ENCODE results near the gene TGM6.

TGM6 gene

DNA sequence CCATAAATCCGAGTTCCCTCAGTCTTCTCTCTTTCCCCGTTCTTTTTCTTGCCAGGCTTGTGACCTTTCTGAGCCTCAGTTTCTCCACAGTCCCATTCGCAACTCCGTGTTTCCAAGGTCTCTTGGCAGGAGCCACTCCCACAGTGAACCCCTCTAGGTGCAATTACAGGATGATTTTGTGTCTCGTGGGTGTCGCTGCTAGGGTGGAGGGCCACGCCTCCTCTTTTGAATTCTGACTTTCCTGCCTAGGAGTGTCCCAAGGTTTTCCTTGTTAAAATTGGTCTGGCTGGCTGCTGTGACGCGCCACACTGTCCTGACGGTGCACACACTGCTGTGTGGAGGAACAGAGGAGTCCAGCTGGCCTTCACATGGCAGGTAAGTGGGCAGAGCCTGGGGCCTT lies at the start of gene TGM6:
Gene TGM6, plus strand, starts transcription at position 301 of the 400 bp plus-strand sequence. Its CDS starts 68 bp downstream, at position 369.
- no peak for DNase-seq

DNA sequence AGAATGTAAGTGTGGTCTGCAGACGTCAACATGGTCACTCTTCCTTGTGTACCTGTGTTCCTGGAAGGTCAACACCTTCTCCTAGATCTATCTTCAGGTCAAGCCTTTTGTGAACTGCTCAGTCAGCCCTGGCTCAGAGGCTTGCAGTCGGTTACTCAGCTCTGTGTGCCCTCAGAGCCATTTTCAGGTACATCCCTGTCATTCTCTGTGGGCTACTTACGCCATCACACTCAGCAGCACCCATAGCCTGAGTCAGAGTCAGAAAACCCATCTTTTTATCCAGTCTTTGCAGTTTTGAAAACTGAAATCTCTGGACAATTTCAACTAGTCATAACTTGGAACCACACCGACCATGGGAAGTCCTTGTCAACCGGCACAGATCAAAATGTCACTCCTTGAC lies 49.6 kb upstream of the TGM6 start:
- no peak for DNase-seq

DNA sequence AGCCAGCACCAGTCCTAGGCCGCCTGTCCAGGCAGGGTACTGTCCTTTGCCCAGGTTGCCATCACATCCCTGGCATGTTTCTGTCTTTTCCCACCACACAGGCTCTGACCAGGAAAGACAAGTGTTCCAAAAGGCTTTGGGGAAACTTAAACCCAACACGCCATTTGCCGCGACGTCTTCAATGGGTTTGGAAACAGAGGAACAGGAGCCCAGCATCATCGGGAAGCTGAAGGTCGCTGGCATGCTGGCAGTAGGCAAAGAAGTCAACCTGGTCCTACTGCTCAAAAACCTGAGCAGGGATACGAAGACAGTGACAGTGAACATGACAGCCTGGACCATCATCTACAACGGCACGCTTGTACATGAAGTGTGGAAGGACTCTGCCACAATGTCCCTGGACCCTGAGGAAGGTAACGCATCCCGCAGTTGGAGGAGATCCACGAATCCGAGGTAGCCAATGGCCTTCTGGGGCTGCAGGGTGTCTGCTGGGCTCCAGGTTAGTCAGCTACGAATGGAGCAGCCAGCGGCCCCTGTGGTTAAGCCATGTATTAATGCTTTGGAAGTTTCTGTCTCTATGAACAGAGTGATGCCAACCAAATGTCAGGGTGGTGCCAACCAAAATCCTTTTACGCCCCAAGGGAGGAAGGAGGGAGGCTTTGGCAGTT lies 48.7 kb upstream of the TGM6 start:
- no peak for DNase-seq

DNA sequence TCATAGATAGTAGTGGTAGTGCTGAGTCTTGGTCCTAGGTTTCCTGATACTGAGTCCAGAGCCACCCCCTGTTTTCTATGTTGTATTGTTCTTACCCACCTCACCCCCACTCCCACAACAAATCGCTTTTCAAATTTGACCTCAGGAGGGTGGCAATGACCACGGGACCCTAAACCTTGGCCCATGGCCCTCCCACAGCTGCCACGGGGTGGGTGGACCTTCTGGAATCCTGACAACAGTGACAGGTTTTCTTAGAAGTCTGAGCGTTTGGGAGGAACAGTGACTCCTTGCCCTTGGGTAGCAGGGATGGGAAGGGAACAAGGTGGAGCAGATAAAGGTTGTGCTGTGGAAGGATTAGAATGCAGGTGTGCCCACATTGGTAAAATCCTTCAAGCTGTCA lies 48.0 kb upstream of the TGM6 start:
- DNase-seq, result no peak

DNA sequence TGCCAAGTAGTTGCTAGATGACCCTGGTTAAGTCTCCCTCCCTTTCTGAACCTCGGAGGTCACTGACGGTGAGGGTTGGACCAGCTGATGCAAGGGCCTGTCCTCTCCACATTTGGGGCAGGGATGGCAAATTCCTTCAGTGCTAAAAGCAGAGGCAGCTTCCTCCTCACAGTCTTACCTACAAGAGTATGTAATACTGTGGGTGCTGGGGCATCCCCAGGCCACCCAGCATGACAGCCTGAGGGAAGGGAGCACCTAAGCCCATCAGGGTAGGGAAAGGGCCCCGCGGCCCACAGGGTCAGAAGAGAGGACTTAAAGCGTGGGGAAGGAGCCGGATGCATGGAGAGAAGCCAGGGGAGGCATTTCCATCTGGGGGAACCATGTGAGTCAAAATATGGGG lies 46.9 kb upstream of the TGM6 start:
- no peak for DNase-seq

DNA sequence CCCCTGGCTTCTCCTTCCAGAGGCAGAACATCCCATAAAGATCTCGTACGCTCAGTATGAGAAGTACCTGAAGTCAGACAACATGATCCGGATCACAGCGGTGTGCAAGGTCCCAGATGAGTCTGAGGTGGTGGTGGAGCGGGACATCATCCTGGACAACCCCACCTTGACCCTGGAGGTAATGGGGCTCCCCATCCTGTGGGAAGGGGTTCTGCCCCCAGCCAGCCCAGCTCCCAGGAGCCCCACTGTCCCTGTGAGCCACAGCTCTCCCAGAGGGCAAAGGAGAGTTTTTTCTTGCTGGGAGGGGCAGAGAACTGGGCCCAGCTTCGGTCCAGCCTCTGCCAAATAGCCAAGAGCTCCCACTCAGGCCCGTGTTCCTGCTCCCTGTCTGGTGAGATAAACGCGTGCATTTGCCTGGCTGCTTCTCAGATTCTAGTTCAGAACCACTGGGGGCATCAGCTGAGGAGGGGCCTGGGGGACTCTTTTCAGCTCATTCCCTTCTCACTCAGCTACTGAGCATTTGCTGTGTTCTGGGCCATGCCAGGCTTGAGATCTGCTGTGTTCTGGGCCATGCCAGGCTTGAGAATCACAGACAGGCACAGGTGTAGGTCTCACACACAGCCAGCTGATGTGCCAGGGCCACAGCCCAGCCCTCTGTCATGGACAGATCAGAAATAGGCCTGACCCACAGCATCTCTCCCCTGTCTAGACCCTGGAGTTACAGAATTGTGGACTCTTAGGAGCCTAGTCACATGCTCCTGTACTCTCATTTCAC lies 45.4 kb upstream of the TGM6 start:
- DNase-seq, result no peak

DNA sequence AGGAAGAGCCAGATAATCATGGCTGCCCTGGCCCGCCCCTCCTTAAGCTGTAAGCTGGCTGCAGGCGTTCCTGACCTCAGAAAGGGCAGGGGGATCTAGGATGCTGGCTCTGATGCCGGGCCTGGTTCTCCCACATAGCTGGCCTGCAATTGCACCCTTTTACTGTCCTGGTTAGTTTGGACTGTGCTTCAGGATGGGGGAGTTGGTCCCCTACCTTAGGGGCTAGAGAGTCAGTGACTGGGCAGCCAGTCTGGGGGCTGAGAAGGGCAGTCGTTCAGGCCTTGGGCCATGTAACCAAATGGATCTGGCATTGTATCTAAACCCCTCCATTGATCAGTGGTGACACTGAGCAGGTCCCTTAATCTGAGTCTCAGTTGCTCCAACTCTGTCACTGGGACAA lies 44.2 kb upstream of the TGM6 start:
- DNase-seq, result no peak

DNA sequence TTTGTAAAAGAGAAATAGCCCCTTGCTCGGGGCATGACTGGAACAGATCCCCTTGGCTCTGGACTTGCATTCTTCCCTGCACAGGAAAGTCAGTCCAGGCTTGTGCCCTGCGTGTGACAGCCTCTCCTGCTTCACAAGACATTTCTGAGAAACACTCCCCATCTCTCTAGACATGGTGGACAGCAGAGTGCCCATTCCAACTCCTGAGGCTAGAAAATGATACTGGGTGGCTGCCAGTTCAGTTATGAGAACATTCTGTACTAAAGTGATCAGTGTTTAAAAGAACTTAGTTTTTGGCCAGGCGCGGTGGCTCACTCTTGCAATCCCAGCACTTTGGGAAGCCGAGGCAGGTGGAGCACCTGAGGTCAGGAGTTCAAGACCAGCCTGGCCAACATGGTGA lies 43.6 kb upstream of the TGM6 start:
- no peak for DNase-seq

DNA sequence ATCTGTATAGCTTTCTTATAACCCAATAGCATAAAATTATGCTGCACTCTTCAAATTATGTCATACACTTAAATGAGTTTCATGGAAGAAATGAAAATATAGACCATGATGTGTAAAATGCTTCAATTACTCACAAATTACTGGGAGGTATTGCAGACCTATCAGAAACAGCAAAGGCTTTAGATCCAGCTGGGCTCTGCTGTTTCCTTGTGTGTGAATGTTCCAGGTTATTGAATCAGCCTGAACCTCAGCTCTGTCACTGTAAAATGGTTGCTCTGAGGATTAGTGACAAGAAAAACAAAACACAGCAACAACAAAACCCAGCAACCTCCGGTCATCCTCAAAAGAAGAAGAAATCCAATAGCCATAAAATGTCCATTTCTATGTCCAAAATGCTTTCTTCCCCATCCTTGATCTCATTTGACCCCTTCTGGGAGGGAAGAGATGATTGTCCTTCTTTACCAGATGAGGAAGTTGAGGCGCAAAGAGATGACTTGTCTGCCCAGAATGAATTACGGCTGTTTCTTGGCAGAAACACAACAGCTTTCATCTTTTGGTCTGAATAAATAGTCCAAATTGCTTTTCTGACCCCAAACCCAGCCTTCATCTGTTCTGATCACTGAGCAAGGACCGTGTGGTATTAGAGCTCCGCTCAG lies 42.2 kb upstream of the TGM6 start:
- DNase-seq, result no peak

DNA sequence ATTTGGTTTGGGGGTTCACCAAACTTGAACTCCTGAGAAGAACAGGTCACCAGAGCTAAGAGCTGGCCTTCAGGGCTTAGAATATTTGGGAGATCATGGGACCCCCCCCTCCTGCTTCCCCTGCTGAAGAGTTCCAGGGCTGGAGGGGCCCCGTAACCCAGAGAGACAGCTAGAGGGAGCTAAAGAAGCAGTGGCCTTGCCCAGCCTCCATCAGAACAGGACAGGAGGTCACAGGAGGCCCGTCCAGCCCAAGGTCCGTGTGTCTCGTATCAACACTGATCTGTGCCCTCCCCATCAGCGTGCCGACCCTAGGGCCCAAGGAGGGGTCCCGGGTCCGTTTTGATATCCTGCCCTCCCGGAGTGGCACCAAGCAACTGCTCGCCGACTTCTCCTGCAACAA lies 40.6 kb upstream of the TGM6 start:
- no peak for DNase-seq

DNA sequence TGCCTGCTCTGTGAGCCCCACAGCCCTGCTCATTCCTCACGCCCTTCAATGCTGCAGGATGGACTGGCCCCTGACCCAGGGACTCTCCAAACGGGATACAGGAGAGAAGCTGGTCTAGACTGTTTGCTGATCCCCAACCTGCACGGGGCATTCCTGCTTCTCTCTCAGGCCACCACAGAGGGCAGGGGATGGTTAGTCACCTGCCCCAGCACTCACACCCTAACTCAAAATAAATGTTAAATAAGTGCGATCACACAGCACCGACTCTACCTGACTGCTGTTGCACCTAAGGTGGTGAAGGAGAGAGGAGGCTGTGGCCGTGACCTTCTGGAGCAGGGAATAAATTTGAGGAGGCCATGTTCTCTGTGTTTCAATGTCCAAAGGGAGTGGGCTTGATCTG lies 39.9 kb upstream of the TGM6 start:
- no peak for DNase-seq

DNA sequence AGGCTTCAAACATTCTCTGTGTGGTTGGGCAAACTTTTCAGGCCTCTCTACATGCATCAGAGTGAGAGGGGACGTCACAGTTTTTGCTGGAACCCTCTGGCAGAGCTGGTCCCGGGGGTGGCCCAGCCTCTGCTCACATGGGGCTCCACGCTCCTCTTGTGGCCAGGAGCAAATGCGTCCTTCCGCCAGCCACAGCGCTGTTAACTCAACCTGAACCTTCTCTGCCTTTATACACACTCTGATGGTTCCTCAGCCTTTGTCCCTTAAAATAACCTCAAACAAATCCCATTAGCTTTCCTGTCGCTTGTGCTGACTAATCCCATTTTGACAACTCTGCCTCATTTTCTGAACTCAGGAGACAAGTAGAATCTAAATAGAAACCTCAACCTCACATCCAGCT lies 39.4 kb upstream of the TGM6 start:
- DNase-seq, result no peak

DNA sequence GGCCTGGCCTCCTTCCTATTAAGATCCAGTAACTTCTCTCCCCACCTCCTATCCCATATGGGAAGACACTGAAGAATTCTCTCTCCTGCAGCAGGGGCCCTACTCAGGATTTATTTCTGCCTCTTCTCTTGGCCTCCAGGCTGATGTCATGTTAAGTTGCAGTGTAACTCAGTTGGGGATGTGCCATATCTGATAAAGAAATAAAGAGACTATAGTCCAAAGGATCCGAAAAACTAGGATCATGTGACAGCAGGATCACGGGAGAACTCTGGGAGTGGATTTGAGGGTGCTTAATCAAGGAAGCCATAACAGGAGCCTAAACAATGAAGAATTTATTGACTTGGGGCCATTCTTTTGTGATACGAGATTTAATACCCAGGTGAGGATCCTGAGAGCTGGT lies 38.5 kb upstream of the TGM6 start:
- no peak for DNase-seq

DNA sequence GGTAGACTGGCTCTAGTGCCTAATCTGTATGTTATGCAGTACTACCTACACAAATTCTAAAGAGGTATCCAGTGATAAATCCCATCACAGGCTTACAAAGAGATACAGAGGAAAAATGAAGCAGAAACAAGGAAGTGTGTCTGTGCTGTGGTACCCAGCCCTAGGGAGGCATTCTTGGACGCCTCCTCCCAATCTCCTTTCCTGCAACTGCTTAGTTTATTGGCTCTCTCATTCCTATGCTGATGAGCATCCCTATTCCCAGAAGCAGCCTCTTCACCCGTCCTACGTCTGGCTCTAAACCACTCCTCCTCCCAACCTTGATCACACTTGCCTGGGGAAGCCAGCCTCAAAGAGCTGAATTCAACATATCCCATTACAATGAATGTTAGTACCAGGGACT lies 34.5 kb upstream of the TGM6 start:
- no peak for DNase-seq

DNA sequence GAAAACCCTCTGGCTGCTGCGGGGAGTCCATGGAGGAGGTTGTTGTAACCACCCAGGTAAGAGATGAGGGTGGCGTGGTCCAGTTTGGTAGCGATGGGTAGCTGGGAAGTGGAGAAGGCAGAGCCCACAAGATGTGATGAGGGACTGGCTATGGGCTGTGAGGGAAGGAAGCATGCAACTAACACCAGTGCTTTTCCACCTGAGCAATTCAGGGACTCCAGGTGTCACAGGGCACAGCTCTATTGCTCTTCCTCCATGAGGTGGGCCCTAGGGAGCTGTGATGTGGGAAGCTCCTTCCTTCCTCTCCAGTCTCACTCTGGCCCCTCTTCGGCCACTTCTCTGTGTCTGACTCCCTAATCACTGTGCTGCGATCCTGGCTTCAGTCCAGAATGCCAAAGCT lies 32.4 kb upstream of the TGM6 start:
- no peak for DNase-seq

DNA sequence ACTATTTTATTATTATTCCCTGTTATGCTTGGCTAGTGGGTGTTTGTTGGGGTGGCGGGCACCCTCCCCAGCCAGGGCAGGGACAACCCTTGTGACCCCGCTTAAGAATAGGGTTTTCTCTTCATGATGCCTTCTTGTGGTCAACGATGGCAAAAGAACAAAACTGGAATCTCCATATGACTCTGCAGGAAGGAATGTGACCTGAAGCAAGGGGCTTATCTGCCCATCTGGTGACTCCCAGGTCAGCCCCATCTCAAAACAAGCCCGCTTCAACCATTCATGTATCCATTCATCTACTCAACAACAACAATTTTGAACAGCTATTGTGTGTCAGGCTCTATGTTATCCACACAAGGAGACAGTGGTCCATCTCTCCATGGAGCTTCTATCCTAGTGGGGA lies 30.9 kb upstream of the TGM6 start:
- no peak for DNase-seq

DNA sequence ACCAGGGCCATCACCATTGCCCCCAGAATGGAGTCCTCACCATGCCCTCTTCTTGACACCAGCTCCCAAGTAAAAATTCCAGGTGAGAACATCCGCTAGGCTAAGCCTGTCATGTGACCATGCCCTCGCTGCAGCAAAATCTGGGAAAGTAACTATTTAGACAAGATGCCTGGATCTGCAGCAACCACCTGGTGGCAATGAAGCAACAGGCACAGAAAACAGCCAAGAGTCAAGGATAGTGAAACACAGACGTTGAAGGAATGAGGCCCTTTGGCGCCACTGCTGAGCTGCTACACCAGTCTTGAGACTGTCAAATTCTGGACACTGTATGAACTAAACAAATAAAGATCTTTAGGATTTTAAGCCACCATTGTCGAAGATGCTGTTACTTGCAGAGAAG lies 30.1 kb upstream of the TGM6 start:
- DNase-seq, result no peak

DNA sequence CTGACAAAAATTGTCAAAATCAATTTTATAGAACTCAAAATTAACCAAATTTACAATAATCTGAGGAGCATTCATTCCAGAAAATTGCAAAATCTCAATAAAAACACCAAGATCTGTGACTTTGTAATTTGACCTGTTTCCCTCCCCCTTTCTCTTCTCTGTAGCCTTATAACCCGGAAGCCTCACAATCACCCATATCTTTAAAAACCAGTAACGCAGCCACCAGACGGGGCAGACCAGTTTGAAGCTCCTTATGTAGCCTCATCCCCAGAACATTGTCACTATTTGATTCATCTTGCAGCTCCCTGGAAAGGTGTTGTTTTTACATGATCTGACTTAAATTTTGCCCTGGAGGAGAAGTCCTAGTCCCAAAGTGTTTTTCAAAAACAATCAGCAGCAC lies 27.5 kb upstream of the TGM6 start:
- no peak for DNase-seq

DNA sequence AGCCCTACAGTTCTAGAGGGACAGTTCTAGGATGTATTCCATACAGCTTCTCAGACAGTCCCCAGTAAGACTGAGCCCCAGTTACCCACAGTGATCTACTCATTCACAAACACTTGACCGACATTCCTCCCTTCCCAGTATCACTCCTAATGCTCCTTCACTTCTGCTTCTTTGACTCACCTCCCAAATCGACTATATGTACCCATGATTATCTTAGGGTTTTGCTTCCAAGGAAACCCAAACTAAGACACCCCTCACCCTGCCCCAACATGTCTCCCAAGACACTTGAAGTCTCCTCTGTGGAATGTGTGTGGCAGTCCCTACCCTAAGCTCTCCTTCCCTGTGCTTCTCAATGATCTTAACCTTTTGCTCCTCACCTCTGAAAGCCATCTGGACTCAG lies 23.6 kb upstream of the TGM6 start:
- DNase-seq, result no peak

DNA sequence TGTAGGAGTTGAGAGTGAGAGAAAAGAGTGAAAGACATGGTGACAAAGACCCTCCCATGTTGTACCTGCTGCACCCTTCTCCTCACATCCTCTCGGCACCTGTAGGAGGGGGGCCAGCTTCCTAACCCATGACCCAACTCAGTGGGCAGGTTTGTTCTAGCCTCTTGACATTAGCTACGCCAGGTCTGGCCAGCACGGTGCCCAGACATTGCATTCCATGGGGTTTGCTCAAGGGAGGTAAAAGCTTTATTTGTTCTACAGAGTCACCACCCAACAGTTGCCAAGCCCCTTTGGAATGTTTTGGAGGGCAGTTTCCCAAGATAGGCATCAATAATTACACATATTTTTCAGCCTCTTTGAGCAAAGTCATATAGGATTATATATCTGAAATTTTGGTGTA lies 22.7 kb upstream of the TGM6 start:
- DNase-seq, result no peak

DNA sequence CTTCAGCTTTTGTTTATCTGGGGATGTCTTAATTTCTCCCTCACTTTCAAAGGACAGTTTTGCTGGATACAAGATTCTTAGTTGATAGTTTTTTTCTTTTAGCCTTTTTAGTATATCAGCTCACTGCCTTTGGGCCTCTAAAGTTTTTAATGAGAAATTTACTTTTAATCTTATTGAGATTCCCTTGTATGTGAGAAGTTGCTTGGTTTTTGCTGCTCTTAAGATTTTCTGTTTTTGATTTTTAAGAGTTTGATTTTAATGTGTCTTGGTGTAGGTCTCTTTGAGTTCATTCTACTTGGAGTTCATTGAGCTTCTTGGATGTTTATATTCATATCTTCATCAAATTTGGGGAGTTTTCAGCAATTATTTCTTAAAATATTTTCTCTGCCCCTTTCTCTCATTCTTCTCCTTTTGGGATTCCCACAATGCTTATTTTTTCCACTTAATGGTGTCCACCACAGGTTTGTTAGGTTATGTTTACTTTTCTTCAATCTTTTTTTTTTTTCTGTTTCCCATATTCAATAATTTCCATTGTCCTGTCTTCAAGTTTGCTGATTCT lies 19.6 kb upstream of the TGM6 start:
- DNase-seq, result no peak

DNA sequence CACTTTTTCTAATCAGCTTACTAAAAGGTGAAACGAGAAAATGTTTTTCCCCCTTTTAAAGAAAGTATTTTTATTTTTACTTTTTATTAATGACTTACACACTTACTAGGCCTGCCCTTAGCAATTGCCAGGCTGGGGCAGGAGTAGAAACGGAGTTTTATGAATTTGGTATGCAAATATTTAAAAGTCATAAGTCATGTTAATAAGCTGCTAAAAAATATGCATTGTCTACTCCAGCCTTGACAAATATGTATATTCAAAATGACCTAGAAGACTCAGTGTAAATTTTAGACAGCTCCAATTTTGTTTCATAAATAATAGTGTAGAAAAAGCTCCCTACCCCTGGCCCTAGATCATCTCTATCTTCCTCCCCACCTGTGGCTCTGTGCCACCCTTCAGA lies 17.5 kb upstream of the TGM6 start:
- DNase-seq, result no peak

DNA sequence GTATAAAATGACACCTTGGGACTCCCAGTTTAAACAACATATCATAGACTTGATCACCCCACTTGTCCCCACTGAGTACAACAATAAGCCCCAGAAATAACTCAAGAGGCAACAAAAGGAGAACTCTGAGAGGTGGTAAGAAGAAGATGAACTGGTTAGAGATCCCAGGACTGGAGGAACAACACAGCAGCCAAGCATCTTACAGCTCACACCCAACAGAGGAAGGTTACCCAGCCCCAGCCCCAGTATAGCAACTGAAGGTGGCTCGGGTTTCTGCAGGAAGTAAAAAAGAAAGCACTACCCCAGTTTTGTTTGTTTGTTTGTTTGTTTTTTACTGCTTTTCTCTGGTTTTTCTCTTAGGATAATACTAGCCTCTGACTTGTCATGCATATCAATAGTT lies 17.1 kb upstream of the TGM6 start:
- DNase-seq, result no peak

DNA sequence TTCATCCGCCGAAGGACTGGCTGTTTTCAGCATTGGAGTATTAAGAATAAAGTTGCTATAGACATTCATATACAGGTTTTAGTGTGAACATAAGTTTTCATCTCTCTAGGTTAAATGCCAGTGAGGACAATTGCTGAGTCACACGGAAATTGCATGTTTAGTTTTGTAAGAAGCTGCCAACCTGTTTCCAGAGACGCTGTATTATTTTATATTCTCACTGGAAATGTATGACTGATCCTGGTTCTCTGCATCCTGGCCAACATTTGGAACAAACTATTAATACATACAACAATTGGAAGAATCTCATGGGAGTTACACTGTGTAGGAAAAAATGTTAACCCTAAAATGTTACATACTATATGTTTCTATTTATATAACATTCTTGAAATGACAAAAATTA lies 16.7 kb upstream of the TGM6 start:
- no peak for DNase-seq

All from NK-92 treated with Interleukin-12 subunit alpha and Interleukin-12 subunit beta, amount 100 ng/mL, for 24 hours (cell line).